GM12891 (cell line): ENCODE measurements around the gene CHRM5.

Experiments used
- PAX5 ChIP-seq: IDR thresholded peaks from 2 replicates; pipeline ENCODE4 v1.6.1; 2011; ENCODE audit warnings: low read length, moderate library complexity, mild to moderate bottlenecking; ENCODE audit not compliant: insufficient read depth, severe bottlenecking
- POLR2A ChIP-seq: IDR thresholded peaks from 2 replicates; pipeline ENCODE4 v1.6.1; 2011; ENCODE audit warnings: low read depth, low read length, control low read depth
- TAF1 ChIP-seq: IDR thresholded peaks from 2 replicates; pipeline ENCODE4 v1.6.1; 2011; ENCODE audit warnings: low read depth, low read length, control low read depth

DNA sequence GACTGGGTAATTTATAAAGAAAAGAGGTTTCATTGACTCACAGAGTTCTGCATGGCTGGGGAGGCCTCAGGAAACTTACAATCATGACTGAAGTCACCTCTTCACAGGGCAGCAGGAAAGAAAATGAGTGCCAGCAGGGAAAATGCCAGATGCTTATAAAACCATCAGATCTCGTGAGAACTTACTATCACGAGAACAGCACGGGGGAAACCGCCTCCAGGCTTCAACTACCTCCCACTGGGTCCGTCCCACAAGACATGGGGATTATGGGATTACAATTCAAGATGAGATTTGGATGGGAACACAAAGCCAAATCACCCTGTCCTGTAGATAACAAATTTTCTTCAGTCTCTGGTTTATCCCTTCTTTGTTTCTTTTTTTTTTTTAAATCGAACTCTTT lies 101.7 kb downstream of the CHRM5 start:
- TF ChIP-seq PAX5: no peak
- no peak for TF ChIP-seq POLR2A
- TF ChIP-seq TAF1: no peak
